ENCODE data around the gene PTPRM. TPM values are rescaled to one million over a fixed set of nuclear protein-coding genes. Genes with fewer than 3 reads are reported as not detected.

Gene PTPRM
- total and polyA plus RNA-seq, 4 donors, result 61.1 to 146 (median 87.5) TPM

DNA sequence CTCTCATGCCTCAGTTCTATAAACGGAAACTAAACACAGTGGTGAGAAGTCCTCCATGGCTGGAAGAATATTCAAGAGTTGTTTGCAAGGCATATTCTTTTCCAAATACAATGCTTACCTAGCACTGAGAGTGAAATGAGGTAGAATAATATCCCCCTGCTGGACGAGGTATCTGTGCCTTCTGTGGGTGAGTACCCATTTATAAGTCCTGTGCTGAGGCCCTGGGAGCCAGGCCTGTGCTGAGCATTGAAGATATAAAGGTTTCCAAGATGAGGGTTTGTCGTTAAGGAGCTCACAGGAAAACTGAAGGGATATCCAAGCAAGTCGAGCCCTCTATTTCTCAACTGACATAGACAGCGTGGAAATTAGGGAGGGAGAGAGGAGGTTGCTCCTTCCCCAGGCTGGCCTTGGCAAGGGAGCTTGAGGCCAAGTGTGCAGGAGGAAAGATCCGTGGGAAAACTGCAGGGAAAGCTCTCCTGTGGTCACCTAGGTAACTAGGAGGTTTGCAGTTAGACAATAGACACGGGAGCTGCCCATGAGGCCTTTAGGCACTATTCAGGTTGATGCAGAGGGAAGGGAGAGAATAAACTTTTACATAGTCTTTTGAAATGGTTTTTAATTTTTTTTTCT, 17.6 kb downstream of the PTPRM start:
- DNase-seq (peak in 1 of 3 donors; percentile 32), ATAC-seq (ENCODE audit: insufficient read depth, low FRiP score) (no peak)
- Histone ChIP-seq H3K27me3 (ENCODE audit: control insufficient read depth in 3 of 3, insufficient read depth in 3 of 3, low read length in 2 of 3) (no peaks in the 10 kb centered on the region), H3K9ac (ENCODE audit: insufficient read depth in 1 of 2, low read length in 2 of 2) (no peak overlapping the region), H3K27ac (ENCODE audit: low read depth in 1 of 2, low read length in 1 of 2) (no peak overlapping the region), H3K36me3 (ENCODE audit: control insufficient read depth in 4 of 4, insufficient read depth in 4 of 4, low read length in 4 of 4) (no peaks in the 10 kb centered on the region), H3K4me1 (ENCODE audit: control insufficient read depth in 5 of 5, insufficient read depth in 5 of 5, low read length in 5 of 5) (peaks cover 0 to 36% (median 24%) of the 10 kb centered on the region in 5 donors), H3K9me3 (ENCODE audit: control insufficient read depth in 4 of 4, insufficient read depth in 3 of 4, low read length in 3 of 4) (no peaks in the 10 kb centered on the region), H3K4me3 (no peak overlapping the region)
- WGBS, 2 donors, result 66 to 72% methylated on average over 7 of the region's 7 CpGs
- TF ChIP-seq CTCF (IDR thresholded peaks at IDR 0.05; ENCODE audit: control extremely low read depth, extremely low read depth), result no peak

DNA sequence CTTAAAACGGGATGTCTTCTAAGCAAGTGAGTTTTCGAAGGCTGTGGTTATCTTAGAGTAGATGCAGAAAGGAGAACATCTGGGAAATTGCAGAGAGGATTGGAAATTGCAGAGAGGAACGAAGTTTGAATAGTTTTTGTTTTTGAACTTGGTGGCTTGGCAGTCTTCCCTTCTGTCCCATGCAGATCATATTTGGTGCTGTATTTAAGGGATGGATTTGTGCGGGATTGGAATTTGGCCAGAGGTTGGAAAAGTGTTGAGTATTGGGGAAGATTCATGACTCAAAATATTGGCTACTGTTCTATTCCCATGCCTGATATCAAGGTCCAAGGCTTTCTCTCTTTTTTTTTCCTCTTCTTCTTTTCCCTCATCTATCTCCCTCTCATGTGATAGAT, 18.2 kb downstream of the PTPRM start:
- ATAC-seq (ENCODE audit: insufficient read depth, low FRiP score), result no peak
- no peak overlapping the region for H3K27ac ChIP-seq (ENCODE audit: low read depth in 1 of 2, low read length in 1 of 2)

DNA sequence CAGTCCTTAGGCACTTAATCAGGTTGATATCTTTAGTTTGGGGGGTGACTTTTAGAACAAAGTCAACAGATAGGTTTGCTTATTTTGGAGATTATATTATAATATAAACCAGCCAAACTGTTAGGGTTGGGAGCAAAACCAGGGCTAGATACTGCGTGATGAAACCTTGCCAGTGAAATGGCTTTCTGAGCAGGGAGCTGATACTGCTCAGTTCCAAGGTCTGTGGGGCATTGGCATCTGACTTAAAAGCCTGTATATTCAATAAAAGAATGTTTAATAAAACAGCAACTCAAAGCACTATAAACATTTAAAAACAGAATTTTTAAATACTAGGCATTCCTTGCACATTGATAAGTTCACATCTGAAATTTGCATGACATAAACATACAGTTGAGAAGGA, 19.3 kb downstream of the PTPRM start:
- no peak overlapping the region for H3K4me3 ChIP-seq
- no peak for TF ChIP-seq CTCF (IDR thresholded peaks at IDR 0.05; ENCODE audit: control extremely low read depth, extremely low read depth)
- DNase-seq (no peak), ATAC-seq (ENCODE audit: insufficient read depth, low FRiP score) (no peak)
- H3K4me1 ChIP-seq (ENCODE audit: control insufficient read depth in 5 of 5, insufficient read depth in 5 of 5, low read length in 5 of 5), result peaks cover 0 to 45% (median 26%) of the 10 kb centered on the region in 5 donors
- no peak overlapping the region for H3K27ac ChIP-seq (ENCODE audit: low read depth in 1 of 2, low read length in 1 of 2)
- WGBS, 2 donors, result 91 to 92% methylated on average over 1 of the region's 1 CpG
- H3K9ac ChIP-seq (ENCODE audit: insufficient read depth in 1 of 2, low read length in 2 of 2), result no peak overlapping the region
- no peaks in the 10 kb centered on the region for H3K36me3 ChIP-seq (ENCODE audit: control insufficient read depth in 4 of 4, insufficient read depth in 4 of 4, low read length in 4 of 4)
- H3K27me3 ChIP-seq (ENCODE audit: control insufficient read depth in 3 of 3, insufficient read depth in 3 of 3, low read length in 2 of 3), result no peaks in the 10 kb centered on the region
- H3K9me3 ChIP-seq (ENCODE audit: control insufficient read depth in 4 of 4, insufficient read depth in 3 of 4, low read length in 3 of 4), result no peaks in the 10 kb centered on the region

More for the DNA sequence above, 18.2 kb downstream of the PTPRM start:
- WGBS, 2 donors, result 66% methylated on average over 4 of the region's 4 CpGs
- peak in 2 of 3 donors; percentile 36 to 46 for DNase-seq
- H3K27me3 ChIP-seq (ENCODE audit: control insufficient read depth in 3 of 3, insufficient read depth in 3 of 3, low read length in 2 of 3), result no peaks in the 10 kb centered on the region
- no peak for TF ChIP-seq CTCF (IDR thresholded peaks at IDR 0.05; ENCODE audit: control extremely low read depth, extremely low read depth)
- no peaks in the 10 kb centered on the region for H3K36me3 ChIP-seq (ENCODE audit: control insufficient read depth in 4 of 4, insufficient read depth in 4 of 4, low read length in 4 of 4)
- no peak overlapping the region for H3K4me3 ChIP-seq
- H3K9ac ChIP-seq (ENCODE audit: insufficient read depth in 1 of 2, low read length in 2 of 2), result no peak overlapping the region
- H3K9me3 ChIP-seq (ENCODE audit: control insufficient read depth in 4 of 4, insufficient read depth in 3 of 4, low read length in 3 of 4), result no peaks in the 10 kb centered on the region
- H3K4me1 ChIP-seq (ENCODE audit: control insufficient read depth in 5 of 5, insufficient read depth in 5 of 5, low read length in 5 of 5), result peaks cover 0 to 35% (median 24%) of the 10 kb centered on the region in 5 donors

Measured in lung (tissue), 12 donors.